ENCODE data around the gene NEO1. TPM values are rescaled to one million over a fixed set of nuclear protein-coding genes. Genes with fewer than 3 reads are reported as not detected.

Gene NEO1
- total RNA-seq, 1 experiment from 2014 or later: 7.3 TPM

DNA sequence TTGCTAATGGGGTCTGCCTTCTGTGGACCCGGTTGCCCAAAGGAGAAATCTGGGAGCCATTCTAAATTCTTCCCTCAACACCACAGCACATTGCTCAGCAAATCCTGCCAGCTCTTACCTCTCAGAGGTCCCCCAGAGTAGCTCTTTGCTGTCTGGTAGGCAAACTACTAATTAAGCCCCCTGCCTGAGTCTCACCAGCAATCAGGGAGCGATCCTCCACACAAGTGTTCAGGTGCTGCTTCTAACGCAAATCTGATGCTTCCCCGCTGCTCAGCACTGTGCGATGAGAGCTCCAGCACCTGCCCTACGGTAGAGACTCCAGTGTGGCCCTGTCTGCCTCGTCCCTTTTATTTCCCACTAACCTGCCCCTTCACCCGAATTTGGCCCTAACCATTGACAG is 256.0 kb downstream of the NEO1 start:
- DNase-seq (ENCODE audit: low spot score): no peak

DNA sequence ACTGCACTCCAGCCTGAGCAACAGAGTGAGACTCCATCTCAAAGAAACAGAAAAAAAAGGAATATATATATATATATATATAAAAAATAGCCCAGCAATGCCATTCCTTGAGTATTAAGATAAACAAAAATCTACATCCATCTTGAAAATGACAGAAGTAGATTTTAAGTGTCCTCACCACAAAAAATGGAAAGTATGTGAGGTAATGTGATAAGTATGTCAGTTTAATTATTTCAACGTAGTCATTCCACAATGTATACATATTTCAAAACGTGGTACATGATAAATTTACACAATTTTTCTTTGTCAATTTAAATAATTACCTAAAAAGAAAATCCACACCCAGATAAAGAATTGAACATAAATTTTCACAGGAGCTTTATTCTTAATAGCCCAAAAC is 261.6 kb downstream of the NEO1 start:
- DNase-seq (ENCODE audit: low spot score): no peak

DNA sequence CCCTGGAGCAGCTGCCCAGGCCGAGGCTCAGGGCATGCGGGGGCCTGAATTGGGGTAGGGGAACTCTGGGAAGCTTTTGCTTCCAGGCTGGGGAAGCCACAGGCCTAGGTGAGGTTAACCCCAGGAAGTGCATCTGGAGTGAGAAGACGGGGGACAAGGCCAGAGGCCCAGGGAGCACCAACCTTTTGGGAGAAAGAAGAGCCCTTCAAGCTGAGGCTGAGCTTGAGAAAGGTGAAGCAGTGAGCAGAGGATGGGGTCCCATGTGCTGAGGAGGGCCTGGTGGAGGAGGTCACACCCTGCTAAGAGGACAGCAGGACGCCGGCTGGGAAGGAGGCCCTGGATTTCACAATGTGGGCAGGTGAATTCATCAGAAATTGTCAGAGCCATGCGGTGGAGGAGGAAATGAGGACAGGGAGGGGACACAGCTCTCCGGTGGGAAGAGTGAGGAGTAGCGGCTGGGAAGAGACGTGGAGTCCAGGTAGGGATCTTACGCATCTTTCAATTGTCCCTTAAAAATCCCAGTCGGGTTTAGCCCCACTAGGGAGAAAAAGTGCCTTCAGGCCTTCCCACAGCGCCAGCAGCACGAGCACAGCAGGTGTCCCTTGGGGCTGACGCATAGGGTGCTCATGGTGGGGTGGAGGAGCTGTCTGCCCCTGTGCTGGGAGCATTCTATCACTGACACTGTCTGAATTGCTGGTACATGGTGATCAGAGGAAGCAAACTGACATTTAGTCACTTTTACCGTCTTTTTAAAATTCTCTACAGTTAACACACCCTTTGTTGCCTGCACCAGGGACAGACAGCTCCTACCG is 265.6 kb downstream of the NEO1 start:
- DNase-seq (ENCODE audit: low spot score): peak; percentile 66

DNA sequence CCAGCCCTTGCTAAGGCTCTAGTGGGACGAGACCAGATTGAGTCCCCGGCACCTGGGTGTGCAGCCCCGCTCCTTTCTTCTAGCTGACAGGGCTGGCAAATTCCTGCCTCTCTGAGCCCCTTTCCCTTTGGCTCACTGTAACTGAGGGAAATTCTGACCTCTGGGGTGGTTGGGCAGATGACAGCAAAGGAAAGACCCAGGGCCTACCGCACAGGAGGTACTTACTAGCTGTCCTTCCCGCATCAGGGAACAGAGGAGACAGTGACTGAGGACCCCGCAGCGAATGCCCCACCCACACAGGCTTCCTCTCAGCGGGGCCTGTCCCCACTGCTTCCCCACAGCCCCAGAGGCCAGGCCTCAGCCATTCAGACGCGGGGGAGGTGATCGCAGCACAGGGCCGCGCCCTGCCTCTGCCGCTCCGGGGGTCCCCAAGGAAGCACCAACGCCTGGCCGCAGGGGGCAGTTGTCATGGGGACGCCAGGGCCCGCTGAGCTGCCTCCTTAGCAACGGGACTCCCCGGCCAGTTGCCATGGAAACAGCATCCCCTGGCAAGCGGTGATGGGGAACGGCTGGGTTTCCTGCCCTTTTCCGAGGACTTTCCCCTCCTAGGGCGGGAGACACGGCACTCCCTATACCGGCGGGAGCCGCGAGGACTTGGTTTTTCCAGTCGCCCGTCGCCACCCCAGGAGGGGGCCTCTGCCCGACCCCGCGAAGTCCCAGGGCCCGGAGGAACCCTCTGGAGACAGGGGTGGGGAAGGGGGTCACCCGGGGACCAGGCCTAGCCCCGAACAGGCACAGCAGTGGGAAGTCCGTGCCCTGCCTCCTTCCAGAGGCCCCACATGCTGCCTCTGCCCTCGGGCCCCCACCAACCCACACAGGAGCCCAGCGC is 266.4 kb downstream of the NEO1 start:
- DNase-seq (ENCODE audit: low spot score): no peak

DNA sequence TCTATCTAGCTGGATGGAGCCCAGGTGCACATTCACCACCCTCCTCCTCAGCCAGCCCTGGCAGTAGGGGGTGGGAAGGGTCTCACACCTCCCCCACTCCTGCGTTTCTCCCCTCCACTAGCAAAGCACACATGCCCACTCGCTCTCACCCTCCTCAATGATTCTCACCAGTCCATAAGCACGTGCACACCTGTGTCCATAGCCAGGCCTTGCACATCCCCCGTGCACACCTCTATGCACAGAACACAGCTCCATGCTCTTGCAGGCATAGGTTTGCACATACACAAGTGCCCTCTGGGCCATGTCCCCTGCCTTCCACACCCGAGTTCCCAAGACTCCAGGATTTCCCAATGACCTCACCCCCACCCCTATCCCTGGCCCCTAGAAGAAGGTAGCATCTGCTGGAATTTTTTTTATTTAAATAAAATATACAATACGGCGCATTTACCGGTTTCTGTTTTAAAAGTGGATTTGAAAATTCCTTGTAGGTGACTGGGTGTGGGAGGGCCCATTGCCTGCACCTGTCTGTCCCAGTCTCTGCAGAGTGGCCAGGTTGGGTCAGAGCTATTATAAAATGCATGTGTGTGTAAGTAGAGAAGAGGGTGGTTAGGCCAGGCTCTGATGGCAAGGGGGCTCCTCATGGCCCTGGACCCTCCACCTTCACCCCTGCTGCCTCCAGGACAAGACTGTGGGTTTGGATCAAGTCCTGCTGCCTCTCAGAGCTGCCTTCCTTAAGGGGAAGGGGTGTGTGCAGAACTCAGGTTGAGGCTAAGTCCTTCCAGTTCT is 267.4 kb downstream of the NEO1 start:
- DNase-seq (ENCODE audit: low spot score): no peak

DNA sequence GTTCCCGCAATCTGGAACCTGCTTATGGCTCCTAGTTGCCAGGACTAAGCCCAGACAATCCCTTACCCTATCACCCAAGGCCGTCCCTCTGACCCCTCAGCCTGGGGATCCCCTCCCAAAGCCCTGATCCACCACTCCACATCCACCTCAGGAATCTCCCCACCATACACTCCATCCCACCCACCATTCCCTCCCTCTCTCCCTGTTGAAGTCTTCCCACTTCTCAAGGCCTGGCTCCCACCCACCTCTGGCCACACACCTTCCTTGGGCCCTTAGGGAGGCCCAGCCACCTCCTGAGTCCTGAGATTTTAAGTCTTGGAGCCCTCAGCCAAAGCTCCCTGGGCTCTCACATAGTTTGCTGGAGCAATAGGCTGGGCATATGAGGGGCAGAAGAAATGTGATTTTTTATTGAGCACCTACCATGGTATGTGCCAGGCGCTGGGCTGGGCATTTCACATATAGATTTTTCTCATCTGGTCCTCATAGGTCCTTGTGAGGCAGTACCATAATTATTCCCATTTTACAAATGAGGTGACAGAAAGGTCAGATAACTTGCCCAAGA is 268.4 kb downstream of the NEO1 start:
- no peak for DNase-seq (ENCODE audit: low spot score)

DNA sequence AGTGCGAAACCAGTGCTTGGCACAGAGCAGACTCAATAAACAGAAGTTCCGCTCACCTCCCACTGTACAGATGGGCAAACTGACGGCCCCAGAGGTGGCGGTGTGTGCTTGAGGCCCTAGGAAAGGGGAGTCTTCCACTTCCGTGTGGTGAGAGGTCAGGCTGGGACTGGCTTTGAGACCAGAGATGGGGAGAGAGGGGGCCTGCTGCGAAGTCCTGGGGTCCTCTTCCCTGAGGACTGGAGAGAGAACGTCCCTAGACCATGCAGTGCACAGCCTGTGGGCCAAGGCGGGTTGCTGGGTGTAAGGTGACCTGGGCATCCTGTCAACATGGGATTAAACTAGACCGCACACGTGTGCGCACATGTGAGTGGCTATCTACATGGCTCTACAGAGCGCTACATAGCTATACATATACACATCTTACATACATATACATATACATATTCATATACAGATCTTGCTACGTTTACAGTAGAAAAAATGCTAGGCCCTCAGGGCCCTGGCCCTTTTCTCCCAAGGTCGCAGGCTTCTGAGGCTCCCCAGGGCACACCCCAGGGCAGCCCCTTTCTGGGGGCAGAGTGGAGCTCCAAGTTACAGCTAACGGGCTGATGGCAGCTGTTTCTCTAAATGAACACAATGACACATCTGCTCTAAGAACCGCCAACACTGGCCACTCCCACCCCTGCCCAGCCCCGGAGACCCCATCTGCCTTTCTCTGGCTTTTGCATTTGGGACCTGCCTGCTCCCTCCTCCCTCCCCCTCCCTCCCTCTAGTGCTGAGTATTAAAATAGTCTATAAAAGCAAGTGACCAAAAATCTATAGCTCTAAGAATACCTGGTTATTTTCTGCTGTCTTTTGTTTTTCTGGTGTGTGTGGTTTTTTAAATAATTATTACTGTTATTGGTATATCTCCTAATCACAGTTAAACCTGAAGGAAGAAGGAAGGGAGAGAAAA is 269.5 kb downstream of the NEO1 start:
- DNase-seq (ENCODE audit: low spot score): no peak

DNA sequence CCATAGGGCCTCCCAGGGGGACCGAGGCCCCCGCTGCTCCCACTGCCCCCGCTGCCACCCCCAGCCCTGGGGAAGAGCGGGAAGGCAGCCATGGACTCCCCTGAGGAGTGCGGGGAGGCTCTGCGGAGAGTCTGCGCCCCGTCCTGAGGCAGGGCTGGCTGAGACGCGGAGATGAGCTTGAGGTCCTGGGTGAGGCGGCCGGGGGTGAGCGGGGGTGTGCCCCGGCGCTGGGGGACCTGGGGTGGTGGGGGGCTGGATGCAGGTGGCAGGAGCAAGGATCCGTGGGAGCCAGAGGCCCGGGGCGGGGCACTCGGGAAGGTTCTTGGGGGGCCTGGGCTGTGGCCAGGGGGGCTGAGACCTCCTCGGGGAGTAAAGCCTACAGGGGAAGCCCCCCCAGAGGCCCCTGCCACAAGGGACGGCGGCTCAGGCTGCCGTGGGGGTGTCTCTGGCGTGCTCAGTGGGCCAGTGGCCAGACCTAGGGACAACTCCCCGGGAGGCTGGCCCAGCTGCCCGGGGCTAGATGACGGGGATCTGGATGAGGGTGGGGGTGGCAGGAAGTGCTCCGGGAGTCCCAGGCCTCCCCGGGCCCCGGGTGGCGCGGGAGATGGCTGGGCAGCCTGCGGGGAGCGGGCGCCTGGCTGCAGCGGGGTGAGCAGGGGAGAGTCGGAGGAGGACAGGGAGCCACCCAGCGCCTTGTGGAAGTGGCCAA is 270.6 kb downstream of the NEO1 start:
- no peak for DNase-seq (ENCODE audit: low spot score)

DNA sequence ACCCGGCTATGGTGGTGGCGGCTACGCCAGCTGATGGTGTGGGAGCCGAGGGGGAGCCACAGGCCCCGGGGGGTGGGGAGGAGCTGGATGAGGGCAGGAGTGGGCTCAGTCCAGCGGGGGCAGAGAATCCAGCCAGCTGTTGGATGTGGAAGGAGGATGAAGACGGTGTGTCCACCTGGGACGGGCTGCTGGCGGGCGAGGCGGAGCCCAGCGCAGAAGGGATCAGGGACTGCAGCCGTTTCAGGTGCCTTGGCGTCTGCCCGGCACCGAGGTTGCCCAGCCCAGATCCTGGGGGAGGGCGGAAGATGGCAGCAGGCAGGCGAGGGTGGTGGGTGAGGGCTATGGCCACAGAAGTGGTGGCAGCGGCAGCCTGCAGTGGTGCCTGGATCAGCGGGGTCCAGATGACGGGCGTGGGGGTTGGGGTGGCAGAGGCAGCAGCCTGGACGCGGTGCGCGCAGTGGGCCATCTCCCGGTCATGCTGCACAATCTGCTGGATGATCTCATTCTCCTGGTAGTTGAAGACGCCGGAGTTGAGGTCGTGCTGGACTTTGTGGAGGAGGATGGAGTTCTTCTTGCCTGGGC is 271.2 kb downstream of the NEO1 start:
- no peak for DNase-seq (ENCODE audit: low spot score)

DNA sequence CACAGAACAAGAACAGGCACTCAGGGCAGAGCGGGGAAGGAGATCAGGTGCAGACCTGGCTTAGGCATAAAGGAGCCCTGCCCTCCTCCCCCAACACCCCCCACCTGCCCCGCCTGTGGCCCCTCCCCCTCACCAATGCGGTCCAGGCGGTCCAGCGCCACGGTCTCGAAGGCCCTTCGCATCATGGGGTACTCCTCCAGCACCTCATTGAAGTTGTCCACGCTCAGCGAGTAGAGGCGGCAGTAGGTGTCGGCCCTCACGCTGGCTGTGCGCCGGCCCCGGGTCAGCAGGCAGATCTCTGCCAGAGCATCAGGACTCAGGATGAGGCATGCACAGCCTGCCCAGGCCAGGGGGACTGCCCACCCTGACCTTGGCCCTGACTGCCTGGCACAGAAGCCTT is 271.7 kb downstream of the NEO1 start:
- DNase-seq (ENCODE audit: low spot score): no peak

DNA sequence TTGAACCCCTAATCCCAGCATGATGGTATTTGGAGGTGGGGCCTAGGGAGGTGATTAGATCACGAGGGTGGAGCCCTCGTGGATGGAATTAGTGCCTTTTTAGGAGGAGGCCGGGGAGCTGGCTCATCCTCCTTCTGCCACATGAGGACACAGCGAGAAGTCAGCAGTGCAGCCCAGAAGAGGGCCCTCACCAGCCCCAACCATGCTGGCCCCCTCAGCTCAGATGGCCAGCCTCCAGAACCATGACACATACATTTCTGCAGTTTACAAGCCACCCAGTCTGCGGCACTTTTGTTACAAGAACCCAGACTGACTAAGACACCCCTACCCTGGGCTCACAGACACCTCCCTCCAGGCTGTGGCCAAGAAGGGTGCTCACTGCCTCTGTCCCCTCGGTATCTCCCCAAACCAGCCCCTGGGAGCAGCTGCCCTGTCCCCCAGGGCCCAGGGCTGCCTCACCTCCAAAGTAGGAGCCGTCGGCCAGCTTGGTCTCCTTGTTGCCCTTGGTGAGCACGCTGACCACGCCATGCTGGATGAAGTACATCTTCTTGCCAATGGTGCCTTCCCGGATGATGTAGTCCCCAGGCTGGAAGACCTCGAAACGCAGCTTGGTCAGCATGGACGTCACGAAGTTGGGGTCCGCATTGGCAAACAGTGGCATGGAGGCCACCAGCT is 272.4 kb downstream of the NEO1 start:
- no peak for DNase-seq (ENCODE audit: low spot score)

DNA sequence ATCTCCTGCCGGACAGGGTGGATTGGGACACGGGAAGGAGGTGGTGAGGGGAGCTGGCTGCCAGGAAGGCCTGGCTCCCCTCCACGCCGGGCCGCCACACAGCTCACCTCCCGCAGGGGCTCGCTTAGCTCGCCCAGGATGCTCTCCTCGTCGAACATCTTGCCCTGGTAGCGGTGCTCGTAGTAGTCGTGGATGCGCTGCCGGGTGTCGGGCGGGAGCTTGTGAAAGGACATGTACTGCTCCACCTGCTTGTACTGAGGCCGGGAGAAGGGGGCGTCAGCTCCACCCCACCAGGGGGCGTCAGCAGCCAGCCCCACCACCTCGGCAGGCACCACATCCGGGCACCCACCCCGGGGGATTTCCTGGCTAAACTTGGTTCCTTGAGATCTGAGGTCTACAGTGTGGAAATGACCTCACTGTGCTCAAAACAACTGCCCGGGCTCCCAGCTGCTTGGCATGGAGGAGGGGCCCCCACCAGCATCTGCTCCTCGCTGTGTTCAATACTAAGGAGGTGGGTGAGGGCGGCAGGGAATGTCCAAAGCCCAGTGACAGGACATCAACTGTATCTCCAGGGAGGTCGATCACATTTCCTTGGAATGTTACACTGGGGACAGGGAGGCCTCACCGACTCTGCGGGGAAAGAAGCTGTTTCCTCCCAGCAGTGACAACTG is 273.1 kb downstream of the NEO1 start:
- peak; percentile 10 for DNase-seq (ENCODE audit: low spot score)

DNA sequence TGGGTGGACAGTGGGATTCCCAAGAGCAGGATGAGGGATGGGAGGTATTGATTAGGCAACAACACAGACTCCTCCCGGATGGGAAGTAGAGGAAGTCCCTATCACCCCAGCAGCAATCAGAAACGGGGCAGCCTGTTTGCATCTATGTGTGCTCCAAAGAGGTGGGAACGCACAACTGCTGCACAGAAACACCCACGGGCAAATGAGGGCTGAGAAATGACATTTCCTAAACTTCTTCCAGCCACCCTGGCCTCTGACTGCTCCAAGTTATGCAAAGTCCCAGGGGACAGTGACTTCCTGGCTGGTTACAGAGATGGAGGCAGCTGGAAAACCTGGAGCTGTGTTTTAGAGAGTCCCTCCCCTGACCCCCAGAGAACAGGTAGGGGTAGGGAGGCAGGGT is 273.9 kb downstream of the NEO1 start:
- no peak for DNase-seq (ENCODE audit: low spot score)

DNA sequence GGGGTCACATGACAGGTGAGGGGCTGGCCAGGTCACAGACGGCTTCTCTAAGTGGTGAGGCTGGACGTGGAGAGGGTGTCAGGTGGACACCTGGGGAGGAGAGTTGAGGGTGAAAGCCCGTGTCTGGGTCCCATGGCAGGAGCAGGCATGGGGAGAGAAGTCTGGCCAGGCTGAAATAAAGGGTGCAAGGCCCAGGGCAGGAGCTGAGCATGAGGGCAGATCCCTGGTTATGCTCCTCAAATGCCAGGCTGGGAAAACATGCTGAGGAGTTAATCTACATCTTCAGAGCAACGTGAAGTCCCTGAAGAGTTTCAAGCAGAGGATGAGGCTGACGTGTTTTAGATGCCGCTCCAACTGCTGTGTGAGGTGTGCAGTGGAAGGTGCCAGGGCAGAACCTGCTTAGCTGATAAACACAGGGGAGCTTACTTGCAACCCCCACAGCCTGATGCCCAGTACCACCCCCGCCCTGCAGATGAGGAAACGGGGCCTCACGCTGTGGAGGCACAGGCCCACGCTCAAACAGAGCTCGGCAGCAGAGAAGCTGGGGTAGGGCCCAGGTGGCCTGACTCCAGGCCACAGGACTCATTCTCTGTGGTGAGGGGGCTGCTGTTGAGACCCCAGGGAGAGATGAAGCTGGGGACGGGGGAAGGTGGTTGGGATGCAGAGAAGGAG is 276.0 kb downstream of the NEO1 start:
- DNase-seq (ENCODE audit: low spot score): no peak

DNA sequence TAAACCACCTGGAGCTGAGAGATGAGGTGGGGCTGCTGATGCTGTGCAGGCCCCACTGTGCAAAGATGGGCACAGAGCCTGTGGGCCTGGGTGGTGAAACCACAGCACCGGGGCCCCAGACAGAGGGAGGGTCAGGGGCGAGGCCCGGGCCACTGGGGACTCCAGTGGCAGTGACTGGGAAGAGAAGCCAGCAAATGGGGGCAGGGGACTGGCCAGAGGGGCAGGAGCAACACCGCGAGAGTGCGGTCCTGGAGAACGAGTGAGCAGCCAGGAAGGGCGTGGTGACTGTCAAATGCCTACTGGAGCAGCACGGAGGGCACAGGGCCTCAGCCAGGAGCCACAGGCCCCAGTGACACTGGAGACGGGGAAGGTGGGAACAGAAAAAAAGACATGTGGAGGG is 276.7 kb downstream of the NEO1 start:
- DNase-seq (ENCODE audit: low spot score): no peak

DNA sequence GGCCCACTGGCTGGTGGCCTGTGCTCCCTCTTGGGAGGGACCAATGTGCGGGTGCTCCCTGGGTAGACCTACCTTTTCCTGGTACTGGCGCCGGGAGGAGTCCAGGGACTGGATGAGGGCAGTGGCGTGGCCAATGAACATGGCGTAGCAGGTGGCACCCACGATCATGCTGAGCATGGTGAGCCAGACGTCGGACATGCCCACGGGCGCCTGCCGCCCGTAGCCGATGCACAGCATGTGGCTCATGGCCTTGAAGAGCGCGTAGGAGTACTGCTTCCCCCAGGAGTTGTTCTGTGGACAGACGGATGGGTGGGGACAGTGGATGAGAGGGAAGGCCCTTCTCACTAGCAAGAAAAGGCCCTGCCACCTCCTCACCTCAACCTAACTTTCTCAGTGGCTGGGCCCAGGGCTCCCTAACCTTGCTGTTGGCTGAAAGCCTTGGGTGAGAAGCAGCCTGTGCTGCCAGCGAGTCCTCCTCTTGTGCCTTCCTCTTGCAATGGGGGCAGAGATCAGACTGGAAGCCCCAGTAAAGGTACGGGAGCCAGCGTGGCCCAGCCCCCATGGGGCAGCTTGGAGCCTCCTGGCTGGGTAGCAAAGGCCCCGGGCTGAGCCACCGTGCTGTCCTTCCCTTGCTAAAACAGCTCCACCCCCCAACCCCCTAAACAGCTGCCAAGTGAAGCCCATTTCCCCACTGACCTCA is 277.4 kb downstream of the NEO1 start:
- no peak for DNase-seq (ENCODE audit: low spot score)
